AG04450 (cell line): Measurements from ENCODE around the gene GIPC3. TPM values are rescaled to one million over a fixed set of nuclear protein-coding genes. Genes with fewer than 3 reads are reported as not detected.
A peak's percentile ranks its signal among the peaks of the same experiment; 100 is the strongest.

ENCODE experiments used
- CTCF ChIA-PET: fragments of 300-600, 350-600 bp; formaldehyde crosslinking; extraction: SDS; loops from one replicate; lab custom pipeline; 2022; ENCODE audit warnings: antibody characterized with exemption, inconsistent platforms; lab: Charles Lee
- POLR2A ChIA-PET: fragments of 350-600 bp; formaldehyde crosslinking; extraction: SDS; loops from one replicate; lab custom pipeline; 2021; ENCODE audit warnings: antibody characterized with exemption, inconsistent platforms; lab: Yijun Ruan, JAX
- DNase-seq: peaks from one replicate; pipeline ENCODE4 v3.0.0-alpha.2; 2011; ENCODE audit warnings: low read depth, low spot score
- H3K27ac ChIP-seq: one replicate; pipeline ENCODE4 v1.5.1; 2012; ENCODE audit warnings: low read depth, low read length, control low read depth
- H3K27me3 ChIP-seq: one replicate; pipeline ENCODE4 v1.6.0; 2012; ENCODE audit warnings: low read length; ENCODE audit not compliant: control insufficient read depth, insufficient read depth
- H3K4me3 ChIP-seq: 2 replicates; pipeline ENCODE4 v1.5.1; 2011; ENCODE audit warnings: mild to moderate bottlenecking, low read depth, low read length, control low read depth
- H3K9me3 ChIP-seq: 2 replicates; pipeline ENCODE4 v1.5.1; 2012; ENCODE audit warnings: low read length; ENCODE audit not compliant: control insufficient read depth, insufficient read depth
- polyA plus RNA-seq: library from polyadenylated mRNA; depleted of rRNA; stranded (reverse); fragments of >200 nt; gene quantifications from 2 replicates; pipeline ENCODE4 v1.2.3, GENCODE V29; 2011
- TF ChIP-seq, protein P1 (sequence below): IDR thresholded peaks from 2 replicates; pipeline ENCODE4 v1.5.1; 2011; ENCODE audit warnings: low read depth, low read length, control low read depth, inconsistent platforms

Gene GIPC3
- polyA plus RNA-seq, 1 experiment = 0.30 TPM

- TF ChIP-seq, protein P1, sequence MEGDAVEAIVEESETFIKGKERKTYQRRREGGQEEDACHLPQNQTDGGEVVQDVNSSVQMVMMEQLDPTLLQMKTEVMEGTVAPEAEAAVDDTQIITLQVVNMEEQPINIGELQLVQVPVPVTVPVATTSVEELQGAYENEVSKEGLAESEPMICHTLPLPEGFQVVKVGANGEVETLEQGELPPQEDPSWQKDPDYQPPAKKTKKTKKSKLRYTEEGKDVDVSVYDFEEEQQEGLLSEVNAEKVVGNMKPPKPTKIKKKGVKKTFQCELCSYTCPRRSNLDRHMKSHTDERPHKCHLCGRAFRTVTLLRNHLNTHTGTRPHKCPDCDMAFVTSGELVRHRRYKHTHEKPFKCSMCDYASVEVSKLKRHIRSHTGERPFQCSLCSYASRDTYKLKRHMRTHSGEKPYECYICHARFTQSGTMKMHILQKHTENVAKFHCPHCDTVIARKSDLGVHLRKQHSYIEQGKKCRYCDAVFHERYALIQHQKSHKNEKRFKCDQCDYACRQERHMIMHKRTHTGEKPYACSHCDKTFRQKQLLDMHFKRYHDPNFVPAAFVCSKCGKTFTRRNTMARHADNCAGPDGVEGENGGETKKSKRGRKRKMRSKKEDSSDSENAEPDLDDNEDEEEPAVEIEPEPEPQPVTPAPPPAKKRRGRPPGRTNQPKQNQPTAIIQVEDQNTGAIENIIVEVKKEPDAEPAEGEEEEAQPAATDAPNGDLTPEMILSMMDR = no peak
- no peaks in the 10 kb centered on the region for H3K27me3 ChIP-seq
- DNase-seq = no peak
- CTCF ChIA-PET = interaction anchor here (1.4 kb wide), 1 partner anchor 10 kb away, joined by 4 read pairs; no protein-coding TSS in a partner anchor
- no peaks in the 10 kb centered on the region; the same call in 1 of the 2 replicates for H3K9me3 ChIP-seq
- POLR2A ChIA-PET = interaction anchor here (0.6 kb wide), 1 partner anchor 16 kb away, joined by 7 read pairs; no protein-coding TSS in a partner anchor
- peak overlapping the region; percentile 88 for H3K4me3 ChIP-seq
- no peak overlapping the region for H3K27ac ChIP-seq
Measured at GRCh38 chr19:3556423-3556977, 28.8 kb upstream of the GIPC3 start.

DNA sequence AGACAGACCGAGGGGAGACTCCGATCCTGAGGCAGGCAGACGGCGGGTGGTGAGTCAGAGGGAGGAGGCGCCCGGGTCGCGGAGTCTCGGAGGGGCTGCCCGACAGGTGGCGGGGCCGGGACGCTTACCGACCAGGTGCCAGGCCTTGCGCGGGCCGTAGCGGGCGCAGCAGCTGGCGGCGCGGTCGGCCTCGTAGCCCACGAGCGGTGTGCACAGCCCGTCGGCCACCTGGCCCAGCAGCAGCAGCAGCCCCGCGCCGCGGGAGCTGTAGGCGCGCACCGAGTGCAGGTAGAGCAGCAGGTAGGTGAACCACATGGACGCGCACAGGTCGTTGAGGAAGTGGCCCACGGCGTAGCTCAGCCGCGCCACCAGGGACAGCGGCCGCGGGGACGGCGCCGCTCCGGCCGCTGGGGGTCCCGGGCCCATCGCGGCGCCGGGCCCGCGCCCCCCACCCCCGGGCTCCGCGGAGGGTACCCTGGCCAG is 28.3 kb upstream of the GIPC3 start:
- POLR2A ChIA-PET = interaction anchor here (0.6 kb wide), 1 partner anchor 16 kb away, joined by 7 read pairs; no protein-coding TSS in a partner anchor
- TF ChIP-seq, protein P1 = no peak
- H3K27me3 ChIP-seq = no peaks in the 10 kb centered on the region
- no peaks in the 10 kb centered on the region; the same call in 1 of the 2 replicates for H3K9me3 ChIP-seq
- peak overlapping the region; percentile 88 for H3K4me3 ChIP-seq
- CTCF ChIA-PET = interaction anchor here (0.5 kb wide), 1 partner anchor 55 kb away, joined by 5 read pairs; no protein-coding TSS in a partner anchor
- DNase-seq = no peak
- H3K27ac ChIP-seq = no peak overlapping the region

DNA sequence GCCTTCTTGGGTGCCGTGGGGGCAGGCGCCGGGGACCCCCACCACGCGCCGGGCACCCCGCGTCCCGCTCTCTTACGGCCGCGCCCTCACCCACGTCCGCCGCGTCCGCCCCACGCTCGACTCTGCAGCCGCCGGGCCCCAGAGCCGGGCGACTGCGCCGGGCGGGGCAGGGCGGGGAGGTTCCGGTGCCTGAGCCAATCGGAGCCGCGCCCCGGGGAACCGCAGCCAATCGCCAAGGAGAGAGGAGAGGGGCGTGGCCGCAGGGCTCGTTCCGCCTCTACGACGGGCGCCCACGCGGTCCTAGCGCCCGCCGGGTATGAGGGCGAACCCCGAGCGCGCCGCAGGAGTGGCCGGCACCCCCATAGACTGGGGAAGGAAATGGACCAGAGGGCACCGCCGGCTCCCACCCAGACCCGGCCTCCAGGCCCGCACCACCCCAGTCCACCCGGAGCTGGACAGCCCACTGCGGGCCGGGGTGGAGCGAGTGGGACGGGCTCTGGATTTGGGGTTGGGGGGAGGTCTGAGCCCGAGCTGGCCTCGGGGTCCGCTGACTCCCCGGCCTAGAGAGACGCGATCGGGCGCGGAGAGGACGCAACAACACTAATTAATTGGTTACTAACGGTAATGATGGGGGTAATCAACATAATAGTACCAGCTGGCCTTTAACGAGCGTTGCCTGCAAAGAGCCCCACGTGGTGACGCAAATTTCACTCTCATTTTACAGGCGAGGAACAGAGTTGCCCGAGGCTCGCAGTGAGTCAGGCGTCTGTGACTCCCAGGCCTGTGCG is 27.6 kb upstream of the GIPC3 start, which contains the start of gene MFSD12:
TSS of gene MFSD12 (minus strand) at position 126 of the 788 bp plus-strand sequence. CDS start 183 bp downstream, outside the sequence.
- POLR2A ChIA-PET = interaction anchor here (0.6 kb wide), 1 partner anchor 261 kb away, joined by 4 read pairs; no protein-coding TSS in a partner anchor
- TF ChIP-seq, protein P1 = no peak
- Histone ChIP-seq H3K9me3 (no peaks in the 10 kb centered on the region; the same call in 1 of the 2 replicates), H3K4me3 (peak within 1 kb of the TSS; percentile 88), H3K27me3 (no peaks in the 10 kb centered on the region), H3K27ac (peak within 1 kb of the TSS; percentile 85)
- DNase-seq = peak; percentile 65
- CTCF ChIA-PET = interaction anchor here (0.5 to 1.0 kb wide), 2 partner anchors 56 to 946 kb away, joined by 4 to 5 read pairs; no protein-coding TSS in a partner anchor

DNA sequence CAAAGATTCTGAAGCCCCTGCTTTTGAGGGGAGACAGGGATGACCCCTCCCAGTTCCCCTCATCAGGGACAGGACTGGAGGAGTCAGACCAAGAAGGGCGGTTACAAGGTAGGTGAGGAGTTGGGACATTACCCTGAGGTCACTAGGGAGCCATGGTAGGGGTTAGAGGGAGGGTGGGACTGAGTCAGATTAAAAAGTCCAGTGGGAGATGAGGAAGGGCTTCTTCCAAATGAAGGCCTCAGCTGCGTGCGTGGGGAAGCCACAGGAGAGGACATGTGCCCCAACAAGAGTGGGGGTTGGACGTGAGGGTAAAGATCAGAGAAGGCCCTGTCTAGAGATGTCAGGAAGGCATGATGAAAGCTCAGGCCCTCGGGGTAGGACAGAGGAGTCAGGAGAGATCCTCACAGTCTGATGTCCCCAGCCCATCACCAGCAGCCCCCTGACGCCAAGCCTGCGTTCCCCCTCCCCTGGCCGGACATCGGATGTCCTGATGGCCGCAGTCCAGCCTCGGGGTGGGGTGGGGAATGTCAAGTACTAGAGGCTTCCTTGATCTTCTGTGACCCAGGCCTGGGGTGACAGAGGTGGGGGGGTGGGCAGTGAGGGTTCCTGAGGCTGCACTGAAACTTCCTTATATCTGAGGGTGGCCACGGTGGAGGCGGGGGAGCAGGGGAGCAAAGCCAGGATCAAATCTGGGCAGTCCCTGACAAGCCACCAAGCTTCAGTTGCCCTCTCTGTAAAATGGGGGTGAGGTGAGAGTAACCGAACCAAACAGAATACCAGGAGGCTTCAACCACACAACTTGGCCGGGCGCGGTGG is 21.4 kb upstream of the GIPC3 start:
- no peaks in the 10 kb centered on the region for H3K27me3 ChIP-seq
- H3K9me3 ChIP-seq = no peaks in the 10 kb centered on the region
- no peak for DNase-seq
- TF ChIP-seq, protein P1 = no peak
- ChIA-PET POLR2A (no interaction called here), CTCF (no interaction called here)
- no peak overlapping the region for H3K4me3 ChIP-seq
- no peak overlapping the region for H3K27ac ChIP-seq
